ENCODE measurements around the gene ESPNL.
A peak's percentile ranks its signal among the peaks of the same experiment; 100 is the strongest.

The ESPNL gene

GRCh38 chr2:238143239-238143951 lies 43.3 kb downstream of the ESPNL start:
- peak in 1 of 2 donors; percentile 15 for DNase-seq

DNA sequence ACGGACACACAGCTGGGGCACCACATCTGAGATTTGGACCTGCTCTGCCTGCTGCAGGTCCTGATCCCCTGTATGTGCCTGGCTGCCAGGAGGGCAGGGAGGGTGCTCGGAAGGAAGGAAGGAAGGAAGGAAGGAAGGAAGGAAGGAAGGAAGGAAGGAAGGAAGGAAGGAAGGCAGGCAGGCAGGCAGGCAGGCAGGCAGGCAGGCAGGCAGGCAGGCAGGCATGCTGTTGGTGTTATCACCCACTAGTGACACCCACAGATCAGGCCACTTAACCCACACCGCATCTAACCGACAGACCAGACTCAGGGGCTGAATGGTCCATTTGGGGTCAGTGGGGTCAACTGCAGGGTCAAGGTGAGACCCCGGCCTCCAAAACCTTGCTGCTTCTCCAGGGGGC lies 44.1 kb downstream of the ESPNL start:
- DNase-seq = no peak

DNA sequence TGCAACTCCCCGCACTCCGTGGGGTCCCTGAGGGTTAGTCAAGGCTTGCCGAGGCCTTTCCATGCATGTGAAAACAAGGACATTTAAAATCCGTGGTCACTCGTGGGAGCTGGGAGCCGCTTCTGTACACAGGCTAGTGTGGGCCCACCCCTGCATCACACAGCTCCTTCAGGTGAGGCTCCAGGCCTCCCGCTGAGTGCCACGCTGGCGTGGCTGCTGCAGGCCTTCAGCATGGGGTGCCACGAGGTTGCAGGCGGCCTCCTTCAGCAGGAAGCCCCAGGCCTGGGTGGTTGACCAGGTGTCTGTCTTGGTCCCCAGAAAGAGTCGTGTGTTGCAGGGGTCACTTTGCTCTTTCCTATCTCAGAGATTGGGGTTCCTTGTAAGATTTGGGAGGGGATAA lies 44.9 kb downstream of the ESPNL start:
- DNase-seq = no peak

GRCh38 chr2:238145851-238146250 lies 45.7 kb downstream of the ESPNL start:
- DNase-seq = no peak

- no peak for DNase-seq
Observed at GRCh38 chr2:238146884-238147544, 46.9 kb downstream of the ESPNL start.

DNA sequence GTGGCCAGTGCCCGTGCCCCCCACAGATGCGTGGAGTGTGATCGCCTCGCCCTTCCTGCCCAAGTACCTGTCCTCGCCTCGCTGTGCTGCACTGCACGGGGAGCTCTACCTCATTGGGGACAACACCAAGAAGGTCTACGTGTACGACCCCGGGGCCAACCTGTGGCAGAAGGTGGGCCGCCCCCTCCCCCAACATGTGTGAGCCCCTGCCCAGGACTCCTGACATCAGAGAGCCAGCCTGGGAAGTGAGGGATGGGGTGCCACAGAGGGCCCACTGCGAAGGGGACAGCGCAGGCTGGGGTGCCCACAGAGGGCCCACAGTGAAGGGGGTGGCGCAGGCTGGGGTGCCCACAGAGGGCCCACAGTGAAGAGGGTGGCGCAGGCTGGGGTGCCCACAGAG lies 48.8 kb downstream of the ESPNL start:
- DNase-seq = no peak

DNA sequence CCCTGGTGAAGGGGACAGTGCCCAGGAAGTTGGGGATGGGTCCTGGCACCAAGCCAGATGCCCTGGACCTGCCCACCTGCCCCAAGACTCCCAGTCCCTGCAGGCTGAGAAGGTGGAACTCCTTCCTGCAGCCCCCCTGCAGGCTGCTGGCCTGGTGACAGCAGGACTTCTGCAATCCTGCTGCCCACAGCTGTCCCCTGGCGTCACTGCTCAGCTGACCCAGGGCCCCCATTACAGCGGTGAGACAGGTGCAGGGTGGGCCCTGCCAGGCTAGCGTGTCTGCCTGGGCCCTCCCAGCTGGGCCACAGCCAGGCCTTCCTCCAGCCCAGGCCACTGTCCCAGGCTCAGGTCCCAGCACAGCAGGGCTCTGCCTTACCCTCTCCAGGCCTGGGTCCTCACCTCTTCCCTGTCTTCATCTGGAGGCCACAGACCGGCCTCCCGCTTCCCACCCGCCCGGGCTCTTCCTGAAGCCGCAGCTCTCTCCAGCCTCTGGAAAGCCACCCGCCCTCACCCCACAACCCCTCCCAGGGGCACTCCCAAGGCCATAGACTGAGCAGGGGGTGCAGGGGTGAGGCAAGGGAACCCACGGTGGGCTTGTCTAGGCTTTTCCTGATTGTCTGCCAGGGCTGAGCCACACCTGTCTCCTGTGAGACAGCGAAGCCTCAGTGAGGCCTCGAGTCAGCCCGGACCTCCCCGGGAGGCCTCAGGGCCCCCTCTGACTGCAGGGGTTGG lies 49.9 kb downstream of the ESPNL start:
- no peak for DNase-seq

DNA sequence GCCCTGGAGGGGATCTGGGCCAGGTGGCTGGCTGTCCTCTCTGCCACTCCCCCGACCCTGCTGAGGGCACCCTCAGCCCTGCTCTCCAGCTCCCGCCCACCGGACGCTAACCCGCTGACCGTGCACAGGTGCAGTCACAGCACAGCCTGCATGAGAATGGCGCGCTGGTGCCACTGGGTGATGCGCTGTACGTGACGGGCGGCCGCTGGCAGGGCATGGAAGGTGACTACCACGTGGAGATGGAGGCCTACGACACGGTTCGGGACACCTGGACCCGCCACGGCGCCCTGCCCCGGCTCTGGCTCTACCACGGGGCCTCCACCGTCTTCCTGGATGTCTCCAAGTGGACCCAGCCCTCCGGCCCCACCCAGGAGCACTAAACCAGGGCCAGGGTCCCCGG lies 50.5 kb downstream of the ESPNL start:
- DNase-seq = no peak

- DNase-seq = no peak
Observed at GRCh38 chr2:238151205-238151604, 51.1 kb downstream of the ESPNL start.

DNA sequence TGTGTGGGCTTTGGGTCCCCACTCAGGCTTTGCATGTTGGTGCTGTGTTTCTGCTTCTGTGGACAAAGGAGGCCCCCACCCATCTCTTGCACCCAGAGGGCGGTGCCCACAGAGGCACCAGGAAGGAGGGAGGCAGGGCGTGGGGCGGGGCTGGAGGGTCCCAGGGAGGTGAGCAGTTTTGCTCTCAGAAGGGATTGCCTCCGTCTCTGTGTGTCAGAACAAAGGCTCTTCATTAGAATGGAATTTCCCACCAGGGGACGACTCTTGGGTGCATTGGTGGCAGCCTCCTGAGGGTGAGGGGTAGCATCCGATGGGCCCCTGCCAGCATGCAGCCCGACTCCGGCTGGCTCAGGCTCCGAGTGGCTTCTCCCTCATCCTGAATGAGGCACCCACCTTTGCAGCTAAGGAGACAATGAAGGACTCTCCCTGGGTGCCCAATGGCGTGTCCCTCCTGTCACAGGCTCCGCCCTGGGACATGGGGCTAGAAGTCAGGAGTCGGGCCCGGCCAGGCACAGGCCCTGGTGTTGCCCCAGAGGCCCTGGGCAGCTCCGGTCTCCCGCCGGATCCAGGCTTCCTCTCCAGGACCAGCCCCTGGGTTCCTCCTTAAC lies 51.6 kb downstream of the ESPNL start:
- DNase-seq = no peak

DNA sequence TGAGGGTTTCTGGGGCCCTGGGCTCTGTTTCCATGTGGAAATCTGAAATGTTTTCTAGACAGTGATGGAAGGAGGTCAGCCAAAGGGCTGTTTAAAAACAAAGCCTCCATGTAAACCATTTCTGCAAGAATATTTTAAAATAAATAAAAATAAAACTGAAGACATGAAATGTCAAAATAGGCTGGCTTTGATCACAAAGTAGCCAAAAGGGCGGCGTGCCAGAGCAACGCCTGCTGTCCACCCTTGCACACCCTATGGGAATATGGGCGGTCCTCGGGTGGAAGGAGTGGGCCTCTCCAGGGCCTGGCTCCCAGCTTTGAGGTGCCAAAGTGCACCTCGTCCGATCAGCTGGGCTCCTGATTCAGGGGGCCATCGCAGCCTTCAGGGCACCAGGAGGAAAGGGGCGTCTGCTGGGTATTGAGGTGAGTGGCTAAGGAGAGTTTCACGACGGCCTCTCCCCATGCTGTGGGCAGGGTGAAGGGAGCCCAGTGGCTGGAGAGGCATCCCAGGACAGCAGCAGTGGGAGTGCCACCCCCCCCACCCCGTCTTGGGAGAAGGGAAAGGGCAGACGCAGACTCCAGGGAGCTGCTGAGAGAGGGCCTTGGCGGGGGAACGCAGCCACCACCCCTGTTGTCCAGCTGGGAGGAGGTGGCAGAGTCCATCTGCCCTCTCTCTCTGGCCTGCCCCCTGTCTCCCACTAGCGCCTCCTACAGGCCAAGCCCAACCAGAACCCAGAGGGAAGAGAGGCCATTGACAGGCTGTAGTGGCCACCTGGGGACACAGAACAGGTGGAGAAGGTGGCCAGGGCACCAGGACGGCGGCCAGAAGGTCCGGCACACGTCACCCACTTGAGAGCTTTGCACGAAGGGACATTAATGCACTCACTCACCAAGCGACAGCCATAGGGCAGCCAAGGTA lies 52.9 kb downstream of the ESPNL start:
- no peak for DNase-seq

- no peak for DNase-seq
Observed at GRCh38 chr2:238154570-238154969, 54.4 kb downstream of the ESPNL start.

GRCh38 chr2:238155051-238155760 lies 55.1 kb downstream of the ESPNL start:
- DNase-seq = no peak

GRCh38 chr2:238155761-238156694 lies 55.9 kb downstream of the ESPNL start:
- DNase-seq = no peak

DNA sequence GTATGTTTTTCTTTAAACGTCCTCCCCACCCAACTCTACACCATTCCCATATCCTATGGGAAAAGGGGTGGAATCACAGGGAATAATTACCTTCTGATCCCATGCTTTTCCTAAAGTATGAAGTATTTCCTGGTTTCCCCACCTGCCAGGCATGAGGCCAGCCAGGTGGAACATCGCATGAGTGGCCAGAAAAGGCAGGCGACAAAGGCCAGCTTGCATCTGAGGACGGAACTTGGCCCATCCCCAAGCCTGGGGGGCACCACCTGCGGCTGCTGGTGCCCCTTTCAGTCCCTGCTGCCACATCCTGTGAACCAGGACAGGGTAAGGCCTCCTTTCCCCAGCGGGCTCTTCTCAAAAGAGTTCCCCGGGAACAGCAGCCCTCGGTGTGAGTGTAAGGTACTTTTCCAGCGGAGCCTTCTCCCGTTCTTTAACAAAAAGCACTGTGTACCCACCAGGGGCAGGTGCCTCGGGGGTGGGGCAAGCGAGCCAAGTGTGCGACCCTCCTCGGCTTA lies 57.4 kb downstream of the ESPNL start:
- DNase-seq = no peak

- no peak for DNase-seq
Observed at GRCh38 chr2:238158018-238158508, 57.9 kb downstream of the ESPNL start.

DNA sequence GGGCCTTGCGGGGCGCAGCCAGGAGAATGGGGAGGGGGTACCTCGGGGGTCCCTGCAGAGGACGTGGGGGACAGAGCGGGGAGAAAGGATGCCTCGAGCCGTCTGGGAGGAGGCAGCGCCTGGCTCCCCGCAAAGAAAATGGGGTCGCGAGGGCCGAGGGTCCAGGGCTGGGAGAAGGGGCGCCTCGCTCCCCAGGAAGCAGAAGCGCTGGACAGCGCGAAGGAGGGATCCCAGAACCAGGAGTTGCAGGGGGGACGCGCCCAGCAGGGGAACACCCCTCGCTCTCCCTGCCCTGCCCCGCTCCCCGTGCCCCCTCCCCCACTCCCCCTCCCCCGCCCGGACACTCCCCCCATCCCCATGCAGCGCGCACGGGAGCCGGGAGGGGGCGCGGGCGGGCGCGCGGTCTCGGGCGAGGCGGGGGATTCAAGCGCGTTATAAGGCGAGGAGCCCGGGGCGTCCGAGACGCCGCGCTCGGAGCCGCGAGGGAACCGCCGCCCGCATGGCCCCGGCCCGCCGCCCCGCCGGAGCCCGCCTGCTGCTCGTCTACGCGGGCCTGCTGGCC lies 58.5 kb downstream of the ESPNL start, which contains the start of gene ERFE:
ERFE (plus strand) TSS at position 462 of the 562 bp plus-strand sequence; CDS start at position 500, 38 bp downstream.
- peak; percentile 40 for DNase-seq

- no peak for DNase-seq
Observed at GRCh38 chr2:238159071-238159539, 59.0 kb downstream of the ESPNL start.

GRCh38 chr2:238159661-238160205 lies 59.6 kb downstream of the ESPNL start:
- no peak for DNase-seq

Data from CD4-positive, alpha-beta T cell treated with Interleukin-1 beta for 1 hour (primary cell).